HG03378 (cell line): ENCODE measurements around the gene PAEP.
"Not testable (repeated sequence)": the region's sequence is repeated elsewhere in the genome, so short reads cannot be mapped to it uniquely, and the experiment has no call there.

ENCODE experiments used
- ATAC-seq: cut with Tn5 transposase; IDR thresholded peaks from one replicate; pipeline ENCODE4 v1.9.1; 2021; ENCODE audit warnings: mild to moderate bottlenecking, moderate library complexity; ENCODE audit not compliant: unreplicated experiment

The PAEP gene

DNA sequence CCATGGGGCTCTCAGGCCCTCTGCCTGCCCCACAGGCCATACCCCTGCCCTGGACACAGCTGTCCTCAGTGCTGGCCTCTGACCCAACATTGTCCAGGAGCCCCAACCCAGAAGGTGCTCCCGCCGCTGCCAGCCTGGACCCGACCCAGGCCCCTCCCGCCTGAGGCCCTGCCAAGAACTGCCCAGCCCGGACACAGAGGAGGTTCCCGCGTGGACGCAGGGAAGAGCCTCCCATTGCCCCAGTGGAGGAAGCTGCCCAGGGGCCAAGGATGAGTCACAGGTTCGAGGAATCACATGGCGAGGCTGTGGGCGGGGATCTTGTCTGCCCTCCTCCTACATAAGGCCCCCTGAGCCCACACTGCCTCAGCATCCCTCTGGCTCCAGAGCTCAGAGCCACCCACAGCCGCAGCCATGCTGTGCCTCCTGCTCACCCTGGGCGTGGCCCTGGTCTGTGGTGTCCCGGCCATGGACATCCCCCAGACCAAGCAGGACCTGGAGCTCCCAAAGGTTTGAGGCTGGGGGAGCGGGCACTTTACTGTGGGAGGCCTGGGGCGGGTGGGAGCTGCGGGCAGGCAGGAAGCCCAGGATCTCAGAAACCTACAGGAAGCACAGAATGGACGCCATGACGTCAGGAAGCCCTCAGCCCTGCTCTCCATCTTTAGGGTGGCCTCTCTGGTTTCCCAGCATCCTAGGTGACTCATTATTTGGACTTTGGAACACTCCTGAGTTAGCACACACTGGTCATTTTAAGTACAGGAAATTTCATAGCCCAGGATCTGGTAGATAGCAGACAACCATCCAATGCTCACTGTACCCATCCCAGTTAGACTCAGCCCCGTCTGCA is at the start of gene PAEP:
Gene PAEP, plus strand, starts transcription at position 366 of the 844 bp plus-strand sequence.
- ATAC-seq: no peak

DNA sequence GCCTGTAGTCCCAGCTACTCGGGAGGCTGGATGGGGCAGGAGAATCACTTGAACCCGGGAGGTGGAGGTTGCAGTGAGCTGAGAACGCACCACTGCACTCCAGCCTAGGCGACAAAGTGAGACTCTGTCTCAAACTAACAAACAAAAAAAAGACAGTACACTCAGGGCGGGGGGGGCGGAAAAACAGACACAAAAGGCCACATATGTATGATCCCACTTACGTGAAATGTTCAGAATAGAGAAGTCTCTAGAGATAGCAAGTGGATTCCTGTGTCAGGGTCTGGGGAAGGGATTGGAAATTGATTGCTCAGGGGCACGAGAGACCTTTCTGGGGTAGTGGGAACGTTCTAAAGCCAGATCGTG is 49.3 kb upstream of the PAEP start:
- no peak for ATAC-seq

DNA sequence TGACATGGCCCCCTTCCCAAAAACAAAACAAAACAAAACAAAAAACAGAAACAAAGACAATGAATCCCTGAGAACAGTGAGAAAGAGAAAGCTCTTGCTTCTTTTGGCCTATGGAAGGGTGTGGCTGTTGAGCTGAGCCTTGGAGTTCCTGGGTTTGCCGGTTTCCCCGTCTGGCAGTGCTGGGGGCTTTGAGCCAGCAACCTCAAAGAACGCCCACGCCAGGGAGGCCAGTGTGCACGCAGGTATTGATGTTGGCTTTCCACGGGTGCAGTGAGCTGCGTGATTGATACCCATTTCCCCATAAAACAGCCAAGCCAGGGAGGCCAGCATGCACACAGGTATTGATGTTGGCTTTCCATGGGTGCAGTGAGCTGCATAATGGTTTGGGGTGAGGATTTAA is 48.7 kb upstream of the PAEP start:
- ATAC-seq: no peak

DNA sequence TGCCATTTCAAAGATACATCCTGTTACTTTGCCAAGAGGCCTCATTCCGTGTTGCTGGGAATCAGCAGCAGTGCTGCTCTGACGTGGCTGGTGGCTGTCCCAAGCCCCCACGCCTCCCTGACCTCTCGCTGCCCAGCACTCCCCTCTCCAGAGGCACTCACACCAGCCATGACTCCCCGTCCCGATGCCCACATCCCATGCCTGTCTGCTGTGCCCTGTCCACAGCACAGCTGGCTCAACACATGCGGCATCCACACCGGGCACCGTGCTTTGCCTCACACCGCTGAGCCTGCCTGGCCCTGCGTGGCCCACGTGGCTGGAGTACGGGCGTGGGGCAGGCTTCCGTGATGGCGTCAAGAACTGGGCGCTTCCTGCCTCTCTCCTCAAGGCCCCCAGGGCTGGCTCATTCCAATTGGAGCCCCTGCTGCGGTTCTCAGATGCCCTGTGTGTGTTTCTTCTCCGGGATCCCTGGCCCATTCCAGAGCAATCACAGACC is 48.2 kb upstream of the PAEP start:
- ATAC-seq: no peak

DNA sequence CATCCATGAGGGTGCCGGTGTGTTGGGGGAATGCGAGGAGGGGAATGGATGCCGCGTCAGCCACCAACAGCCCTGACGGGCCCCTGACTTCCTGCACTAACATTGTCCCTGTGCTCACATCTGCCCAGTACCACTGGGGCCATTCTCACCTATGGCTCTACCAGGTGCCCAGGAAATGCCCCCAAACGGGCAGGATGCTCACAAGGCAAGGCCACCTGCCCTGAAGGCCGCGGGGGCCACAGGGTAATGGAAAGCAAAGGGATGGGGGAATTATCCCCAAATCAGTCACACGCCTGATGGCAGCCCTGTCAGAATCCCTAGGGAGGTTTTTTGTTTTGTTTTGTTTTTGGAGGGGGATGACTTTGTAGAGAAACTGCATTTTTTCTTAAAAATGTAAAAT is 47.6 kb upstream of the PAEP start:
- ATAC-seq: not testable (repeated sequence)

DNA sequence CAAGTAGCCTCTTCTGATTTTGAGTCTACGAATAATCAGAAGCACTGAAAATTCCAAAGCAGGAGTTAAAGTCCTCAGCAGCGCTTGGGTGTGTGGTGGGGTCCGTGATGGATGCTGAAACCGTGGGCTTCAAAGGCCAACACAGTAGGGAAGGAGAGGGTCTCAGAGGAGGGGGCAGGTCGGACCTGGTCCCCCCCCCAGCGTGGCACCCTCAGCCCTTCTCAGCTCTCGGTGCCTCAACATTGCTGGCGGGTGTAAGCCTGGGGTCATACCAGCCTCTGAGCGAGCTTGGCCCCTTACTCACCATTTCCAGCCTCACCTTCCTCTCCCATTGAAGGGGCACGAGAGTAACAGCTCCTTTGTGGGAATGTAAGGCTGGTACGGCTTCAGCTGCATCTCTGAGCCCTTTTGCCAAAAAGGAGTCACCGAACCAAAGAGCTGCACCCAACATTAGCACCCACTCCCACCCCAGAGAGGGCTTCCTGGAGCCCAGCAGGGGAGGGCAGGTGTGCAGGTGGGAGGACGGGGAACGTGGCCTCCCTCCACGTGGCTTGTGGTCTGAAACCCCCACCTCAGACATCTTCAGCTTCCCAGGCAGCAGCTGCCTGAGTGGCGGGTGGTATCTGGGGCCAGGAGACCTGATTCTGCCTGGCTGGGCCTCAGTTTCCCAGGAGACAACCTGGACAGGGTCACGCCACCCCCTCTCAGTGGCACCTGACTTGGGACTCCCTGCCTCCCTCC is 47.0 kb upstream of the PAEP start:
- ATAC-seq: no peak

DNA sequence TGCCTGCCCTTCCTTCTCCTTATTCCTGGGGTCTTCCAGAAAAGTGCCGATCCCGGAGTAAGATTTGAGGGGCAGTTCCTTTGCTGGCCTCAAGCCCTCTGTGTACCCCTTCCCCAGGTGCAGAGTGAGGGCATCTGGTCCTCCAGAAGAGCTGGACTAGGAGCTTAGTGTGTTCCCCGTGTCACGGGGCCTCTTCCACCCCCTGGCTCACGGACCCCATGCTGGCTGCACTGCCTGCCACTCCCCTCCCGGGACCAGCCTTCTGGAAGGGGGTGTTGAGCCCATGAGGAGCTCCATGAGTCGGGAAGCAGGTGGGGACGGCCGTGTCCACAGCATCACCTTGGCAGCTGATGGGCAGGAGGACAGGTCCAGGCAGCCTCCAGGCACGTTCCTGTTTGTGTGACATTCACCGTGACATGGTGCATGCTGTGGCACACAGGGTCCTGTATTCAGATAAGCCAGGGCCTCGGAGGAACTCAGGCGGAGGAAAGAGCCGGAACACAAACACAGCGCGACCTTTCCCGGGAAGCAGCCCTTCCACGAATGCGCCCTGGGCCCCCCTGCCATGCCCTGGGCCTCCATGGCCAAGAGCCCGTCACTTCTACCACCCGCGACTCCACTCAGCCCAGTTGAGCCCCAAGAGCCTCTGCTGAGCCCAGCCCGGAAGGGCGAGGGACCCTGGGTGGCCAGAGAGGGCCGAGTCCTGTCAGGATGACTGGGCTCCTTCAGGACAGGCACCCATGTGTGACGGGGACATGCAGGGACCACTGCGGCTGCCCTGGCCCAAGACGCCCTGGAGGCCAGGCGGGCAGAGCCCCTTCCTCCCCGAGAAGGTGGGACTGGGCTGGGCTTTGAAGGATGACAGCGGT is 46.2 kb upstream of the PAEP start:
- no peak for ATAC-seq

DNA sequence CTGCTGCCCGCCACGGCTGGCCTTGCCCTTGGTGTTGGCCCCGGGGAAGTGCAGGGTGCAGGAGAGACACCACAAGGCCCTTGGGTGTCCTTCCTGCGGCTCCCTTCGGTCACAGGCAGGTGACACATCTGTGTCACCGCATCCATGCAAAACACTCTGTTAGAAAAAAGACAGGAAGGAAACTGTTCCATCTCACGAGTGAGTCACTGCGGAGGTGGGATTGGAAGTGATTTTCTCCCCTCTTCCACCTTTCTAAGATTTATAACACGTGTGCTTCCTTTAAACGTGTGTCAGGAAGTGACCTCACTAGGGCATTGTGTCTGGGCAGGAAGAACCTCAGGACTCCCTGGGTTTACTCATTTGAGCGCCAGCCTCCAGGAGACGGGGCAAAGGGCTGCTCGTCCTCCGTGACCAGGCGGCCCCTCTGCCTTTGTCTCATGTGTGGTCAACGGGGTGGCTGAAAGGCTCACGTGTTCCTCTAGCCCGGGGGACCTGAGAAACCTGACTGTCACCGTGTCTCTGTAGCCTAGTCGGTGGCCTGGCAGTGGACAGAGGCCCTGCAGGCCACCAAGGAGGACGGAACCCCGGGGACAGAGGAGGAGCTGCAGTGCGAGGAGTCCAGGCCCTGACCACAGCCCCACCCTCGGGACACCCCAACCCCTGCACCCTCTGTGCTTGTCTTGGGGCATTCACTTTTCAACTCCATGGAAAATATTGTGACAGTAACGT is 45.3 kb upstream of the PAEP start:
- ATAC-seq: no peak

DNA sequence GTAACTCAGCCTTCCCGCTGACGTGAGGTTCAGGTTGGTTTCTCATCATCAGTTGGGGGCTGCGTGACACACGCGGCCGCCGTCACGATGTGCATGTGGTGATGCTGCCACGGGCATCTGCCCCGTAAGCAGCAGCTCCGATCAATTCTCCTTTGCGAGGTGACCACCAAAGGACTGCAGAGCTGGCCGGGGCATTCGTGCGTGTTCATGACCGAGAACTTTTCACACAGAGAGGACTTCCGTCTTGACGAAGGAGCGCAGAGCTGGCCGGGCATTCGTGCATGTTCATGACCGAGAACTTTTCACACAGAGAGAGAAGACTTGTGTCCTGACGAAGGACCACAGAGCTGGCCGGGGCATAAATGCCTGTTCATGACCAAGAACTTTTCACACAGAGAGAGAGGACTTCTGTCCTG is 44.1 kb upstream of the PAEP start:
- no peak for ATAC-seq

DNA sequence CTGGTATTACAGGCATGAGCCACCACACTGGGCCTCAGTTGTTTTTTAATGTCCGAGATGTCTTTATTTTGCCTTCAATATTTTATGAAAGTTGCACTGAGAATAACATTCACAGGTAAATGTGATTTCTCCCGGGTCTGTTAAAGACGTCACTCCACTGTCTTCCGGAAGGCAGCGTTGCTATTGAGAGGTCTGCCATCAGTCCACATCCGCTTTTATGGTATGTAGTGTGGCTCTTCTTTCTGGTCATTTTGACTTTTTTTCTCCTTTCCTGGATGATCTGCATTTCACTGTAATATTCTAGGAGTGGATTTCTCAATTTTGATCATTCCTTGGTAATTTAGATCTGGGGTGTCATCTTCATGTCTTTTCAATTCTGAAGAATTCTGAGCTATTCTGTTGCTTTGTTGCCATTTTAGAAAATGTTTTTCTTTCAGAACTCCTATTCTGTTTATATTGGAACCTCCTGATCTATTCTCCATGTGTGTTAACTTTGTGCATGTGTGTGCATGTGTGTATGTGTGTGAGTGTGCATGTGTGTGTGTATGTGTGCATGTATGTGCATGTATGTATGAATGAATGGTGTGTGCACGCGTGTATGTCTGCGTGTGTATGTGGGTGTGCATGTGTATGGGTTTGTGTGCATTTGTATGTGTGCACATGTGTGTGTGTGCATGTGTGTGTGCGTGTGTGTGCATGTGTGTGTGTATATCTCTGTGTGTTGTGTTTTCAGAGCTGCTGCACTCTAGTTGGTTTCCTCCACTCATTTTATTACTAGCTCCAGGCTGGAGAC is 42.2 kb upstream of the PAEP start:
- ATAC-seq: no peak

DNA sequence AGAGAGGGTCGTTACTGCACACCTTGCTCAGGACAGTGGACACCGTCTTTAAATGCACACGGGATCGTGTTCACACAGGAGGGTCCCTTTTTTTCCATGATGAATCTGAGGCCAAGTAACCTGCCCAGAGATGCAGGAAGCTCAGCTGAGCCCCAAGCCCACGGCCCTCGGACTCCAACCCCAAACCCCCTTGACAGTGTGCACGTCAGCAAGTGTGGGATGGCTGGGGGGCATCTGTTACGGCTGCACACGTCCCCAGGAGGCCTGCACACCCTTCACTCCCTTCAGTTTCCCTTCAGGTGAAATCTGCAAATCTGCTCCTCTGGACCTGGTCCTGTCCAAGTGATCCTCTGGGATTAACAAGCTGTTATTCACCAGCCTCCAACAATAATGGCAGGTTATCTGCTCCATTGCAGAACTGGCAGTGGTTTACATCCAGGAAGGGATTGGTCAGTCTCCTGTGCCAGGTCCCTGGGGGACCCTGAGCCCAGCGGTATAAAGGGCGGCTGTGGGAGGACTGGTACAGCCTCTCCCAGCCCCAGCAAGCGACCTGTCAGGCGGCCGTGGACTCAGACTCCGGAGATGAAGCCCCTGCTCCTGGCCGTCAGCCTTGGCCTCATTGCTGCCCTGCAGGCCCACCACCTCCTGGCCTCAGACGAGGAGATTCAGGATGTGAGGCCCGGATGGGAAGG is 40.5 kb upstream of the PAEP start, which contains the start of gene LCN1:
Gene LCN1, plus strand, starts transcription at position 525 of the 692 bp plus-strand sequence. Its CDS starts 58 bp downstream, at position 583.
- ATAC-seq: no peak

DNA sequence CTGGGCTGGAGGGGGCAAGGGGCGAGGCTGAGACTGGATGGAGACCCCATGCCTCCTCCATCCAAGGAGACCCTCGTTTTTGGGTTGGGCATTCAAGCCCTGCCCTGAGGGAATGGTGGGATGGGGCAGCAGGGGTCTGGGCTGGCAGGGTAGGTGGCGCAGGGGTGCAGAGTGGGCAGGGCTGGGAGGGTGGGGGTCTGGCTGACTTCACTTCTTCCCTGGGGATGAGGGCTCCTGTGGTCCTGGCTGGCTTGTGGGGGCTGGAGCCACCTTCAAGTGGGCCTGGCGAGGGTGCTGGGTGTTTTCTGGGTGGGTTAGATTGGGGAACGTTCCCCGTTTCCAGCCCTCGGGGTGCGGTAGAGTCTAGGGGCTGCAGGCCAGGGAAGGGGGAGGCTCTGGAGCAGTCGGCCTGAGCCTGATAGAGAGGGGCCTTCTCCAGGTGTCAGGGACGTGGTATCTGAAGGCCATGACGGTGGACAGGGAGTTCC is 39.9 kb upstream of the PAEP start:
- ATAC-seq: no peak

DNA sequence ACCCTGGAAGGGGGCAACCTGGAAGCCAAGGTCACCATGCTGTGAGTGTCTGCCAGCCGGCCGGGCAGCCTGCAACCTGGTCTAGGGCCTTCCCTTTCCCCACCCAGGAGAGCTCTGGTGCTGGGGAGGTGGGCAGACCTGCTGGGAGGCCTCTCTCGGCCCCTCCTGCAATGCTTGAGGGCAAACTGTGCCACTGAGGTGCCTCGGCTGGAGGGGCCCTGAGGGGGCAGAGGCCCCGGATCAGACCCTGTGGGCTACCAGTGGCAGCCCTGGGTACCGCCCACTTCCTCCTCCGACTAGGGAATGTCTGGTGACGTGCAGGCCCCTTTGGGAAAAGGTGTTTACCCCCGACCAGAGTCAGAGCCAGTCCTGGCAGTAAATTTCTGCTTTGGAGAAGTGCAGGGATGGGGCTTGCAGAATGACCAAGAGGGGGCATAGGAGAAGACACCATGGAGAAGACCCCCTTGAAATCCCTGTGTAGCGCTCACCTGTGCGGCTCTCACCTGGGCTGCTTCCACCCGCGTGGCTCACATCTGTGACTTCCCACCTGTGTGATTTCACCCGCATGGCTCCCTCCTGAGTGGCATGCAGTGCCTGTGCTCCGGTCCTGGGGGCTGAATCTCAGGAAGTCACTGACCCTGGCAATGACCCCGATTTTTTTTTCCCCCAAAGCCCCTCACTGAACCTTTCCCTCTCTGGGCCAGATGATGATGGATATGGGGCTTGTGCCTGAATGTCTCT is 39.2 kb upstream of the PAEP start:
- no peak for ATAC-seq

DNA sequence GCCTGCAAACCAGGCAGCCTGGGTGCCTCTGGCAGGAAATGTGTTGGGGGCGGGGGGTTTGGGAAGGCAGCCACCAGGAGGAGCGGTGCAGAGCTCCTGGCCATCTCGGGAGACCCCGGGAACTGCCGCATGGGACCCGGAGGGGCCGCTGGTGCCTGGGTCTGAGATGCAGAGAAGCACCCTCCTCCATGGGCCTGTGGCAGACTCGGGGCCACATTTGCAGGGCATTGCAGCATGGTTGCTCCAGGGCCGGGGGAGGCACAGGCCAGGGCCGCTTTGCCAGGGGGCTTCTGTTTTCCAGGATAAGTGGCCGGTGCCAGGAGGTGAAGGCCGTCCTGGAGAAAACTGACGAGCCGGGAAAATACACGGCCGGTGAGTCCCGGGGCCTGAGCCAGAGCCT is 38.6 kb upstream of the PAEP start:
- ATAC-seq: no peak

DNA sequence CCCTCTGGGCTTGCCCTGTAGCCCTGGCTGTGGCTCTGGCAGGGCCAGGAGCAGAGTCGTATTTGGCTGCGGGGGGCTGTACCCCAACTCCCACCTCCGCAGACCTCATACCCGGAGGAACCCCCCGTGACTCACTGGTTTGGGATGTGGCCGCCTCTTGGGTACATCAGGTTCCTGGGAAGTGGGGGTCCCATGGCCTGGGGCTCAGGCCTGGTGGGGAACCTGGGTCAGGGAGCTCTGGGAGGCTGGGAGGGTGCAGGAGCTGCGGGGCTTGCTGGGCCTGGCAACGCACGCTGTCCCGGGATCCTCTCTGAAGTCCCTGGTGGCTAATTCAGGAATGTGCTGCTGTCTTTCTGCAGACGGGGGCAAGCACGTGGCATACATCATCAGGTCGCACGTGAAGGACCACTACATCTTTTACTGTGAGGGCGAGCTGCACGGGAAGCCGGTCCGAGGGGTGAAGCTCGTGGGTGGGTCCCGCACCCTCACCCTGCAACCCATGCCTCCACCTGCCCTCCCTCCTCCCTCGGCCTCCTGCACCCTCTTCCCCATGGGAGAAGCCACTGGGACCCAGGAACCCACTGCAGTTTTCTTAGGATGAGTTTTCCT is 37.9 kb upstream of the PAEP start:
- no peak for ATAC-seq

DNA sequence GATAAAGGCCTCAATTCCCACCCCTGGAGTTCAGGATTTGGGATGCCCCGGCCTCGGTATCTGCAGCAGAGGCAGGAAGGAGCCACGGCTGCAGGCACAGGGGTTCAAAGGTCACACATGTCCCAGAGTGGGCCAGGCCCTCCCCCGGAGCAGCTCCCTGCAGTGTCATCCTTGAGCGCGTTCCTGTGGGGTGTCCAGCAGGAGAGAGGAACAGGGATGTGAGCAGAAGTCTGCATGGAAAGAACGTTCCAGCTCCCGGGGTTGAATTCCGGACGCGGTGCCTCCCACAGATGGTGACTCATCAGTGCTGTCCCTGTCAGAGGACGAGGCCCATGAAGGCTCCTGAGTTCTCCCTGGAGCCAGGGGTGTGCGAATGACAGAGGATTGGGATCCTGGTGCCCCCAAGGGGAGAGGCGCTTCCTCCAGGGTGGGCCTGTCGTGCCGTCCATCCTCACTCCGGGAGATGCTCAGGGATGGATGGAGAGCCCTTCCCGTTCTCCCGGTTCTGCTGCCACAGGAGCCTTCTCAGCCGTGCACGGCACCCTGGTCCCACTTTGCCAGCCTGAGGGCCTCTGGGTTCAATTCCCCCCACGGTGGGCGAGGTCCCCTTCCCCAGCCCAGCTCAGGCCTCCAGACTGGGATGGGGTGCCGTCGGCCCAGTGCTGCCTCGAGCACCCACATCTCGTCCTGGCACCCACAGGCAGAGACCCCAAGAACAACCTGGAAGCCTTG is 37.3 kb upstream of the PAEP start:
- no peak for ATAC-seq
